Activated T-helper 2 cell treated with anti-CD3 and anti-CD28 coated beads, Interferon-gamma antibody, Interleukin-2, Interleukin-4, amounts not matched to agents 10 μg/mL and 5 μg/mL and 100 μg/mL, durations not matched to agents 14 hours and 24 hours and 36 hours (primary cell): ENCODE measurements around the gene COL9A3. TPM values are rescaled to one million over a fixed set of nuclear protein-coding genes. Genes with fewer than 3 reads are reported as not detected.

Source experiments
- DNase-seq: peaks from one replicate; pipeline ENCODE4 v3.0.0; 2021; ENCODE audit warnings: low spot score
- H3K27ac Mint-ChIP-seq: one replicate; pipeline ENCODE4 v1.8.0; 2021; ENCODE audit warnings: mixed read lengths
- H3K27me3 Mint-ChIP-seq: one replicate; pipeline ENCODE4 v1.8.0; 2021; ENCODE audit warnings: low read depth, mixed read lengths
- H3K36me3 Mint-ChIP-seq: one replicate; pipeline ENCODE4 v1.8.0; 2021; ENCODE audit warnings: low read depth, mixed read lengths
- H3K4me1 Mint-ChIP-seq: one replicate; pipeline ENCODE4 v1.8.0; 2021; ENCODE audit warnings: low read depth, mixed read lengths
- H3K4me3 Mint-ChIP-seq: one replicate; pipeline ENCODE4 v1.8.0; 2021; ENCODE audit warnings: low read depth, mild to moderate bottlenecking, moderate library complexity, mixed read lengths
- H3K9me3 Mint-ChIP-seq: one replicate; pipeline ENCODE4 v1.8.0; 2021; ENCODE audit warnings: mixed read lengths
- intact Hi-C: fragments of 100-400 bp; cut with micrococcal nuclease; formaldehyde crosslinking; loops from one replicate; pipeline ENCODE4 v1.15.1; 2023
- total RNA-seq: library from RNA; stranded (reverse); gene quantifications from 2 replicates; pipeline ENCODE4 v1.2.3, GENCODE V29; 2022

COL9A3 gene
- total RNA-seq, 1 donor from 2014 or later: 0.27 TPM

DNA sequence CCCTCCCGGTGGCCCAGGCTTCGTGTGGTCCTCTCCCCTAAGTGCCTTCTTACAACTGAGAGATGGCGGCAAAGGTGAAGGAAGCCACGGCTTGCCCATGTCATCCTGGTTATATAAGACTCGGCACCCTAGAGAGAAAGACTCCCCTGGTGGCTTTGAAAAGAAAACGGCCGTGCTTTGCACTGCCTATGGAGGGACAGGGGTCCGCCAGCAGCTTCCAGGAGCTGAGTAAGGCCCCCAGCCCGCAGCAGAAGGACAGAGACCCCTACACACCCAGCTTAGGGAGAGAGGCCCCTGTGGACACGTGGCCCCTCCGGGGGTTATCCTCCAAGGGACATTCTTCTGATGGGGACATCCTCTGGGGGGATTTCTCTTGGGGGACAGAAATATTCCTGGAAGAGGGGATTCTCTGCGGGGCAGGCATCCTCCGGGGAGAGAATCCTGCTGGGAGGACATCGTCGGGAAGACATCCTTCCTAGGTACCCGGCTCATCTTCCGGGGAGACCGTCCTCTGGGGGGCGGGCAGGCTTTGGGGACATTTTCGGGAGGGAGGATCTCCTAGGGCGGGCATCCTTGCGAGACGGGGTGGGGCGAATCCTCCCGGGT, 12.7 kb upstream of the COL9A3 start:
- intact Hi-C loops: loop anchor here (1.0 kb wide), 1 partner anchor 10 kb away; no protein-coding TSS in a partner anchor
- Mint-ChIP-seq H3K27ac (peak overlapping the region; percentile 87), H3K9me3 (no peaks in the 10 kb centered on the region), H3K36me3 (peaks cover 39% of the 10 kb centered on the region), H3K4me1 (peaks cover 21% of the 10 kb centered on the region), H3K27me3 (no peaks in the 10 kb centered on the region), H3K4me3 (peak overlapping the region; percentile 89)
- no peak for DNase-seq

DNA sequence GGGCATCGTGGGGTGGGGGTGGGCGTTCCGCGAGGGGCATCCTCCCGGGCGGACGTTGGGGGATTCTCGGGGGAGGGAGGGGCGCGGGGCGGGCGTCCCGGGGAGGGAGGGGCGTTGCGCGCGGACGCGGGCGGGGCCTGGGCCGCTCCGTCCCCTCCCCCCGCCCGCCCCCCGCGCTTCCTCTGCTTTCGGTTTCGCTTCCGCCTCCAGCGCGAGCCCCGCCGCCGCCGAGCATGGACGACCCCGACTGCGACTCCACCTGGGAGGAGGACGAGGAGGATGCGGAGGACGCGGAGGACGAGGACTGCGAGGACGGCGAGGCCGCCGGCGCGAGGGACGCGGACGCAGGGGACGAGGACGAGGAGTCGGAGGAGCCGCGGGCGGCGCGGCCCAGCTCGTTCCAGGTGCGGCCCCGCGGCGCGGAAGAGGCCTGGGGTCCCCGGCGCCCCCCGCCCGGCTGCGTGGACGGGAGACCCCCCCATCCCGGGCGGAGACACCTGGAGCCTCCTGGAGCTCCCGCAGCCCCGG, 12.2 kb upstream of the COL9A3 start, which contains the start of gene OGFR:
TSS of gene OGFR (plus strand) at position 209 of the 528 bp plus-strand sequence. CDS start at position 234, 25 bp downstream.
- peak; percentile 72 for DNase-seq
- H3K4me1 Mint-ChIP-seq: peaks cover 21% of the 10 kb centered on the region
- H3K4me3 Mint-ChIP-seq: peak within 1 kb of the TSS; percentile 89
- peak within 1 kb of the TSS; percentile 88 for H3K27ac Mint-ChIP-seq
- intact Hi-C loops: loop anchor here (1.0 to 5.0 kb wide), 2 partner anchors 10 to 187 kb away; no protein-coding TSS in a partner anchor
- no peaks in the 10 kb centered on the region for H3K27me3 Mint-ChIP-seq
- H3K9me3 Mint-ChIP-seq: no peaks in the 10 kb centered on the region
- H3K36me3 Mint-ChIP-seq: peaks cover 39% of the 10 kb centered on the region

DNA sequence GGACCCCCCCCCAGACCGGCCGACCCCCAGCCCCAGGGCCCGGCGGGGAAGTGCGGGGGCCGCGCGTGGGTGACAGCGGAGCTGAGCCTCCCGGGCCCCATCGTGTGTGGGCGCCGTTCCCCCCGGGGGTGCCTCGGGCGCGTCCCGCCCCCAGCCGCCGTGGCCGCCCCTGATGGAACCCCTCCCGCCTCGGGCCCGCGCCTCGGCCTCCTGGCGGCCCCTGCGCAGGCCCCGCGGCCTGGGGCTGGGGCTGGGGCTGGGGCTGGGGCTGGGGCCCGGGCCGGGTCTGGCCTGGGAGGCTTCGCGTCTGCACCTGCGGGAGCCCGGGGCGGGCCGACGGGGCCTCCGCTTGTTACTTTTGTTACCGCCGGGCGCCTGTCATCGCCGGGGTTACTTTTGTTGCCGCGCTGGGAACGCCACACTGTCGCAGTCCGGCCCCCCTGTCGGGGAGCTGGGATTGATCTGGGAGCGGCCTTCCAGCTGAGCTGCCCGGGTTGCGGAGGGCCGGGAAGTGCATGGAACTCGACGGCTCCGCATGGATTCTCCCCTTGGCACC, 11.6 kb upstream of the COL9A3 start:
- no peaks in the 10 kb centered on the region for H3K9me3 Mint-ChIP-seq
- peaks cover 38% of the 10 kb centered on the region for H3K36me3 Mint-ChIP-seq
- intact Hi-C loops: loop anchor here (5.0 kb wide), 1 partner anchor 188 kb away; no protein-coding TSS in a partner anchor
- no peaks in the 10 kb centered on the region for H3K27me3 Mint-ChIP-seq
- no peak for DNase-seq
- peaks cover 21% of the 10 kb centered on the region for H3K4me1 Mint-ChIP-seq
- no peak overlapping the region for H3K27ac Mint-ChIP-seq
- peak overlapping the region; percentile 80 for H3K4me3 Mint-ChIP-seq

DNA sequence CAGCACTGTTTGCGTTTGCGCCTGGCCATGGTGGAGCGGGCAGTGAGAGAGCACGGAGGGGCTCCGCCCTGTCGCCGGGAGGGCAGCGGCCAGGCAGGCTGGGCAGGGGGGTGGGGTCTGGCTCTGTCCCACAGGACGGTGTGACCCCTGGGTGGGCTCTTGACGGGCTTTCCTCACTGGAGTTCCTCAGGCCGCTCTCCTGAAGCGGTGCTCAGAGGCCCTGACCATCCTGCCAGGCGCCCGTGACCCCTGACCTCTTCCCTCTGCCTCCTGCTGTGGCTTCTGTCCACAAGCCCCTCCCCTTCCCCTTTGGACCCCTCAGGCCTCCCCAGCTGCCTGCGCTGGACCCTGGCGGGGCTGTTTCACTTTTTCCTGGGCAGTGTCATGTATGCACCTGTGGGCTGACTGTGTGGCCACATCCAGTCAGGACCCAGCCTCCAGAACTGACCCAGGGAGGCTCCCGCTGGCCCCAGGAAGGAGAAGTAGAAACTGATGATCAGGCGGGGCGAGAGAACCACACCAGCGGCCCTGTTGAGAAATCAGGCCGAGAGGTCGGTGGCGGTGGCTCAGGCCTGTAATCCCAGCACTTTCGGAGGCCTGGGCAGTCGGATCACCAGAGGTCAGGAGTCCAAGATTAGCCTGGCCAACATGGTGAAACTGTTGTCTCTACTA, 11.0 kb upstream of the COL9A3 start:
- H3K27ac Mint-ChIP-seq: no peak overlapping the region
- peak overlapping the region; percentile 80 for H3K4me3 Mint-ChIP-seq
- no peaks in the 10 kb centered on the region for H3K9me3 Mint-ChIP-seq
- H3K36me3 Mint-ChIP-seq: peaks cover 42% of the 10 kb centered on the region
- no peaks in the 10 kb centered on the region for H3K27me3 Mint-ChIP-seq
- no peak for DNase-seq
- peaks cover 21% of the 10 kb centered on the region for H3K4me1 Mint-ChIP-seq
- intact Hi-C loops: loop anchor here (5.0 kb wide), 1 partner anchor 189 kb away; no protein-coding TSS in a partner anchor

DNA sequence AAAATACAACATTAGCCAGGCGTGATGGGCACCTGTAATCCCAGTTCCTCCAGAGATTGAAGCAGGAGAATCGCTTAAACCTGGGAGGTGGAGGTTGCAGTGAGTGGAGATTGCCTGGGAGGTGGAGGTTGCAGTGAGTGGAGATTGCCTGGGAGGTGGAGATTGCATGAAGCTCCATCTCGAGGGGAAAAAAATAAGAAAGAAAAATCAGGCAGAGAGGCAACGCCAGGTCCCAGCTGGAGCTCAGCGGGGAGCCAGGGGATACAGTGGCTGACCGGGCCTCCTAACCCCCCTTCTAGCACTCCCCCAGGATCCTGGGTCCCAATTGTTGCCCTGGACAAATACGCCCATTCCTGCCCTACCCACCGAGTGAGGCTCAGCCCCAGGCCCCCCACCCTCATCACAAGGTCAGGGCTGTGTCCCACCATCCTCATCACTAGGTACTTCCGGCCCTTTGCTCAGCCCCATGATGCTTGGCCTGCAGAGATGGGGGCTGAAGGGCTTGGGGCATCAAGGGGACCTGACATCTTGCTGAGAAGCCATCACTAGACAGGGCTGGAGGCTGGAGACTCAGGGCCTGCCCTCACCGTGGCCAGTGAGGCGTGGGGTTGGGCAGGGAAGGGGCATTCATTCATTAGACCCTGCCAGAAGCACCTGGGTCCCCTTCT, 10.3 kb upstream of the COL9A3 start:
- H3K36me3 Mint-ChIP-seq: peaks cover 43% of the 10 kb centered on the region
- no peaks in the 10 kb centered on the region for H3K9me3 Mint-ChIP-seq
- intact Hi-C loops: loop anchor here (5.0 kb wide), 1 partner anchor 189 kb away; no protein-coding TSS in a partner anchor
- H3K27ac Mint-ChIP-seq: peak overlapping the region; percentile 38
- DNase-seq: no peak
- no peaks in the 10 kb centered on the region for H3K27me3 Mint-ChIP-seq
- peak overlapping the region; percentile 80 for H3K4me3 Mint-ChIP-seq
- H3K4me1 Mint-ChIP-seq: peaks cover 21% of the 10 kb centered on the region

DNA sequence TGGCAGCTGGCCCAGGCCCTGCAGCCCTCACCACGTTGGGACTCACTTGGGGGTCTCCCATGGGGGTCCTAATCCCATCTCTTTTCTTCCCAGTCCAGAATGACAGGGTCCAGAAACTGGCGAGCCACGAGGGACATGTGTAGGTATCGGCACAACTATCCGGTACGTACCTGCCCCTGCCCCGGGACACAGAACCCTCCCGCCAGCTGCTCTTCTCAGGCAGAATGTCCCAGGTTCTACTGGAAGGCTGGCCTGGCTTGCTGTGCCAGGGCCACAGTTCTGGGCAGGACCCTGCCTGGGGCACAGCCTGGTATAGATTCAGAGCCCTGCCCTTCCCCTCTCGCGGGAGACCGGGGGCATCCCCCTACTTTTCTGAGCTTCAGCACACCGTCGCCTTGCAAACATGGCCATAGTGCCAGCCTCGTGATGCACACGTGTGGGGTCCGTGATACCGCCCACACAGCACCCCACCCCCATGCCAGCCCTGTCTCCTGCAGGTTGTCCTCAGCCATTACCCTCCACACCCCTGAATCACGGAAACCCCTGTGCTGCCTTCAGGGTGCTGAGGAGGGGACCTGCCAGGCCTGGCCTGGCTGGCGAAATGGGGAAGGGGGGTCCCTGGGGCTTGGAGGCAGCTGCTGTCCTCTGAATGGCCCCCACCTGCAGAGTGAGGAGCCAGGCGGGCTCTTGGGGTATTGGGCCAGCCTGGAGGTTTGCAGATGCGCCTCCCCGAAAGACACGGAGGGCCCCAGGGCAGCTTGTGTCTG, 9.2 kb upstream of the COL9A3 start:
- Mint-ChIP-seq H3K27me3 (no peaks in the 10 kb centered on the region), H3K9me3 (no peaks in the 10 kb centered on the region), H3K27ac (no peak overlapping the region), H3K4me1 (peaks cover 21% of the 10 kb centered on the region), H3K4me3 (no peak overlapping the region), H3K36me3 (peaks cover 45% of the 10 kb centered on the region)
- intact Hi-C loops: loop anchor here (1.0 to 5.0 kb wide), 2 partner anchors 190 to 307 kb away; no protein-coding TSS in a partner anchor
- no peak for DNase-seq

DNA sequence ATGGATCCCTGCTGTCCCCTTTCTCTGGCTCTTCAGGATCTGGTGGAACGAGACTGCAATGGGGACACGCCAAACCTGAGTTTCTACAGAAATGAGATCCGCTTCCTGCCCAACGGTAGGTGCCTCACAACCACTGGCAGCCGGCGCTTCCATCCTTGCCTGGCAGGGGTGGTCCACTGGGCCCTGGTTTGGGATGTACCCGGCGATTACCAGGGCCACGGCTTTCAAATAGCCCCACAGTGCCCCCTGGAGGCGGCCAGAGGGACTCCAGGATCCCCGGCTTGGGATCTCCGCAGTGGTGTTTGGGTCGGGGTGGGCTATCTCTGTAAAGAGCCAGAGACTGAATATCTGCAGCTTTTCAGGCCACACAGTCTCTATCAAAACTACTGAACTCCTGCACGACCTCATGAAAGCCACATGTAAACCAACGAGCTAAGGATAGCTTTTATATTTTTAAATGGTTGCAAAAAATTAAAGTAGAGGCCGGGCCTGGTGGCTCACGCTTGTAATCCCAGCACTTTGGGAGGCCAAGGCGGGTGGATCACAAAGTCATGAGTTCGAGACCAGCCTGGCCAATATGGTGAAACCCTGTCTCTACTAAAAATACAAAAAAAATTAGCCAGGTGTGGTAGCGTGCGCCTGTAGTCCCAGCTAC, 8.5 kb upstream of the COL9A3 start:
- peak; percentile 62 for DNase-seq
- H3K9me3 Mint-ChIP-seq: no peaks in the 10 kb centered on the region
- H3K27me3 Mint-ChIP-seq: no peaks in the 10 kb centered on the region
- H3K36me3 Mint-ChIP-seq: peaks cover 45% of the 10 kb centered on the region
- intact Hi-C loops: loop anchor here (1.0 to 5.0 kb wide), 2 partner anchors 191 to 308 kb away; no protein-coding TSS in a partner anchor
- no peak overlapping the region for H3K27ac Mint-ChIP-seq
- H3K4me3 Mint-ChIP-seq: peak overlapping the region; percentile 57
- peaks cover 20% of the 10 kb centered on the region for H3K4me1 Mint-ChIP-seq

DNA sequence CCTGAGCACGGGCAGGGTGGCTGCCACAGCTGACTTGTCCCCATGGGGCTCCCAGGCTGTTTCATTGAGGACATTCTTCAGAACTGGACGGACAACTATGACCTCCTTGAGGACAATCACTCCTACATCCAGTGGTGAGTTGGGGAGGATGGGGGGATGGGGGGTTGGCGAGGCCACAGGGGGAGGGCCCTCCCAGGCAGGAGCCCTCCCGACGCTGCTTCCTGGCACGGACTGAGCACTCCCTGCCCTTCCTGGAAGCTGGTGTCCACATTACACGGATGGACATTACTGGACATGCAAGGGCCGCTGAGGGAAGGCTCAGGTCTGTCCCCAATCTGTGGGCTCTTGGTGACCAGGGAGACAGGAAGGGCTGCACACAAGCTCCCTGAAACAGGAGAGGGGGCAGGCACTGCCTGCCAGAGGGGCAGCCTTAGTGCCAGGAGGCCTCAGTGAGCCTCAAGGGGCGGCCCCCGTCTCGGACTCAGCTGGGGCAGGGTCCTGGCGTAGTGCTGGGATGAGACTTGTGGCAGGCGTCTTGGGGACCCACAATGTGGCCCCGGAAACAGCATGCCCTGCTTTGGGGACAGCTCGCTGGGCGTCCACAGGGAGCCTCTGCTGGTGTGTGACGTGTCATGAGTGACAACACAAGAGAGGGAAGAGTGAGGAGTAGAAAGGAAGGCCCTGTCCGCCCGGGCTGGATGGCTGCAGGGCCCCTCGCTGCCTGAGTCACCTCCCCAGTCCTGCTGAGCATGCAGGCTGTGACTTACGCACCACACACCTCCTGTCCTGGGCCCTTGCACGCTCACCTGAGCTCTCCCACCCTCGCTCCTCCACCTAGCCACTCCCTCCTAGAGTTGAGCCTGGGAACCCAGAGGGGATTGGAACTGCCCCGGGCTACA, 7.1 kb upstream of the COL9A3 start:
- Mint-ChIP-seq H3K27me3 (no peaks in the 10 kb centered on the region), H3K36me3 (peaks cover 45% of the 10 kb centered on the region), H3K9me3 (no peaks in the 10 kb centered on the region), H3K4me1 (peaks cover 14% of the 10 kb centered on the region), H3K27ac (no peak overlapping the region), H3K4me3 (no peak overlapping the region)
- no peak for DNase-seq
- intact Hi-C loops: loop anchor here (5.0 kb wide), 1 partner anchor 192 kb away; no protein-coding TSS in a partner anchor

DNA sequence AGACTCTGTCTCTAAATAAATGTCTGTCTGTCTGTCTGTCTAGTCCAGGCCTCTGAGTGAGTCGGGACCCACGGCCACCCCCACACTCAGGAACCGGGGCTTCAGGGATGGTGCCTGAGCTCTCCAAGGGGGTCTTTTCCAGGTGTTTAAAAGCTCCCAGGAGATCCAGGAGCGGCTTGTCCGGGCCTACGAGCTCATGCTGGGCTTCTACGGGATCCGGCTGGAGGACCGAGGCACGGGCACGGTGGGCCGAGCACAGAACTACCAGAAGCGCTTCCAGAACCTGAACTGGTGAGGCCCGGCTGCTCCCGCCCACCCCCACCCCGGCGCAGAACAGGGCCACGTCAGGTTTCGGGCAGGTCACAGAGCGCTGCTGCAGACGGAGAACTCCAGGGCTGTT, 5.5 kb upstream of the COL9A3 start:
- DNase-seq: no peak
- H3K4me3 Mint-ChIP-seq: no peak overlapping the region
- peaks cover 14% of the 10 kb centered on the region for H3K27me3 Mint-ChIP-seq
- H3K27ac Mint-ChIP-seq: no peak overlapping the region
- intact Hi-C loops: no loop called here
- H3K36me3 Mint-ChIP-seq: peaks cover 40% of the 10 kb centered on the region
- H3K4me1 Mint-ChIP-seq: peaks cover 10% of the 10 kb centered on the region
- H3K9me3 Mint-ChIP-seq: no peaks in the 10 kb centered on the region

DNA sequence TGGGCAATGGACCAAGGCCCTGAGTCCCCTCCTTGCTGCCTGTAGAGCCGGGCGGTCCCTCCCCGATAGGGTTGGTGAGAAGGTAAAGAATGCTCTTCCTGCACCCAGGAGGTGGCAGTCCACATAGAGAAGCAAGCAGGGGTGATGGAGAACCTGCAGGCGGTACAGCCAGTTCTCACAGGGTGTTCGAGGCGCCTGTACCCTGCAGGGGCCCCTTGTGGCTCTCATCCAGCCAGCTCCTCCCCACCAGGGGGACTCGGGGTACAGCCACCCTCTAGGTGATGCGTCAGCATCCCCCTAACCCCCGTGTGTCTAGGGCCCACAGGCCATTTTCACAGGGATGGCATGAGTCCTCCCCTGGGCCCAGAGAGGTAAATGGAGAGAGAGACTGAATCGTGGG, 5.1 kb upstream of the COL9A3 start:
- H3K4me3 Mint-ChIP-seq: no peak overlapping the region
- no peaks in the 10 kb centered on the region for H3K9me3 Mint-ChIP-seq
- H3K36me3 Mint-ChIP-seq: peaks cover 36% of the 10 kb centered on the region
- DNase-seq: no peak
- H3K27ac Mint-ChIP-seq: no peak overlapping the region
- peaks cover 7% of the 10 kb centered on the region for H3K4me1 Mint-ChIP-seq
- intact Hi-C loops: no loop called here
- peaks cover 16% of the 10 kb centered on the region for H3K27me3 Mint-ChIP-seq
